NT2/D1 (cell line): ENCODE data around the gene AGBL4.

ENCODE experiments used
- SUZ12 ChIP-seq: IDR thresholded peaks from 2 replicates; pipeline ENCODE4 v1.6.1; 2011; ENCODE audit not compliant: insufficient read length, insufficient read depth; ENCODE audit errors: extremely low read depth
- YY1 ChIP-seq: IDR thresholded peaks from 2 replicates; pipeline ENCODE4 v1.6.1; 2011; ENCODE audit not compliant: insufficient read length, insufficient read depth
- ZNF274 ChIP-seq: IDR thresholded peaks from 2 replicates; pipeline ENCODE4 v1.6.1; 2011; ENCODE audit warnings: mild to moderate bottlenecking, low read depth, low read length

- TF ChIP-seq ZNF274 (no peak), YY1 (no peak), SUZ12 (no peak)
These were observed 1487.3 kb downstream of the AGBL4 start for GRCh38 chr1:48536477-48536876.
